ENCODE measurements around the gene PAQR5.

- no peak for TF ChIP-seq CTCF (IDR thresholded peaks at IDR 0.05)
- TF ChIP-seq POLR2A (IDR thresholded peaks at IDR 0.05): no peak
Observed at GRCh38 chr15:69391046-69391757, 92.5 kb downstream of the PAQR5 start.
